Upper lobe of left lung (tissue), 4 donors: ENCODE results near the gene KHDC1L.

Experiments used
- POLR2A ChIP-seq, 4 donors: fragments of 450-650 bp; IDR thresholded peaks; one replicate each; pipeline ENCODE4 v1.5.1; 2016 to 2017; ENCODE audit warnings: antibody characterized with exemption in 4 of 4, mild to moderate bottlenecking in 2 of 4
- POLR2AphosphoS5 ChIP-seq, 2 donors: sonication (generic); formaldehyde crosslinking; IDR thresholded peaks; one replicate each; pipeline ENCODE4 v1.5.1; 2017; ENCODE audit warnings: antibody characterized with exemption in 2 of 2
- TF ChIP-seq, protein P1 (sequence below), 6 experiments: fragments of 450-650 bp in 4 of 6; fragments of 200-600 bp in 2 of 6; sonication (generic) in 2 of 6; IDR thresholded peaks; one replicate each; pipeline ENCODE4 v1.5.1; 2016 to 2019; ENCODE audit warnings: antibody characterized with exemption in 6 of 6

DNA sequence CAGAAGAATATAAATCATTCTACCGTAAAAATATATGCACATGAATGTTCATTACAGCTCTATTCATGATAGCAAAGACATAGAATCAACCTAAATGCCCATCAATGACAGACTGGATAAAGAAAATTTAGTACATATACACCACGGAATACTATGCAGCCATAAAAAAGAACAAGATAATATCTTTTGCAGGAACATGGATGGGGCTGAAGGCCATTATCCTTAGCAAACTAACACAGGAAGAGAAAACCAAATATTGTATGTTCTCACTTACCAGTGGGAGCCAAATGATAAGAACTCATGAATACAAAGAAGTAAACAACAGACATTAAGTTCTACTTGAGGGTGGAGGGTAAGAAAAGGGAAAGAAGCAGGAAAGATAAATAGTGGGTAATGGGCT is 8.4 kb downstream of the KHDC1L start:
- TF ChIP-seq, protein P1, sequence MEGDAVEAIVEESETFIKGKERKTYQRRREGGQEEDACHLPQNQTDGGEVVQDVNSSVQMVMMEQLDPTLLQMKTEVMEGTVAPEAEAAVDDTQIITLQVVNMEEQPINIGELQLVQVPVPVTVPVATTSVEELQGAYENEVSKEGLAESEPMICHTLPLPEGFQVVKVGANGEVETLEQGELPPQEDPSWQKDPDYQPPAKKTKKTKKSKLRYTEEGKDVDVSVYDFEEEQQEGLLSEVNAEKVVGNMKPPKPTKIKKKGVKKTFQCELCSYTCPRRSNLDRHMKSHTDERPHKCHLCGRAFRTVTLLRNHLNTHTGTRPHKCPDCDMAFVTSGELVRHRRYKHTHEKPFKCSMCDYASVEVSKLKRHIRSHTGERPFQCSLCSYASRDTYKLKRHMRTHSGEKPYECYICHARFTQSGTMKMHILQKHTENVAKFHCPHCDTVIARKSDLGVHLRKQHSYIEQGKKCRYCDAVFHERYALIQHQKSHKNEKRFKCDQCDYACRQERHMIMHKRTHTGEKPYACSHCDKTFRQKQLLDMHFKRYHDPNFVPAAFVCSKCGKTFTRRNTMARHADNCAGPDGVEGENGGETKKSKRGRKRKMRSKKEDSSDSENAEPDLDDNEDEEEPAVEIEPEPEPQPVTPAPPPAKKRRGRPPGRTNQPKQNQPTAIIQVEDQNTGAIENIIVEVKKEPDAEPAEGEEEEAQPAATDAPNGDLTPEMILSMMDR (IDR thresholded peaks at IDR 0.05): no peak
- no peak for TF ChIP-seq POLR2A (IDR thresholded peaks at IDR 0.05)
- TF ChIP-seq POLR2AphosphoS5 (IDR thresholded peaks at IDR 0.05): no peak
